Activated CD8-positive, alpha-beta T cell treated with anti-CD3 and anti-CD28 coated beads for 36 hours (primary cell): Measurements from ENCODE around the gene IGFBP1. TPM values are rescaled to one million over a fixed set of nuclear protein-coding genes. Genes with fewer than 3 reads are reported as not detected.

Experiments
- ATAC-seq: fragments of 200-7000 bp; cut with Tn5 transposase; one replicate; pipeline ENCODE4 v1.10.0; 2021; ENCODE audit warnings: mild to moderate bottlenecking, moderate library complexity
- CTCF ChIA-PET: fragments of 350-600 bp; sonication (Branson Sonifier 250); formaldehyde crosslinking; loops from one replicate; lab custom pipeline; 2021; ENCODE audit warnings: antibody characterized with exemption; lab: Charles Lee
- POLR2A ChIA-PET: fragments of 350-600 bp; sonication (Branson Sonifier 250); formaldehyde crosslinking; loops from one replicate; lab custom pipeline; 2021; ENCODE audit warnings: antibody characterized with exemption; lab: Charles Lee
- DNase-seq: peaks from one replicate; pipeline ENCODE4 v3.0.0-alpha.2; 2020
- H3K27ac Mint-ChIP-seq: one replicate; pipeline ENCODE4 v1.8.0; 2021; ENCODE audit warnings: mild to moderate bottlenecking, mixed read lengths
- H3K27me3 Mint-ChIP-seq: one replicate; pipeline ENCODE4 v1.8.0; 2021; ENCODE audit warnings: mixed read lengths
- H3K36me3 Mint-ChIP-seq: one replicate; pipeline ENCODE4 v1.8.0; 2021; ENCODE audit warnings: low read depth, mixed read lengths
- H3K4me1 Mint-ChIP-seq: one replicate; pipeline ENCODE4 v1.8.0; 2021; ENCODE audit warnings: low read depth, mixed read lengths
- H3K4me3 Mint-ChIP-seq: one replicate; pipeline ENCODE4 v1.8.0; 2021; ENCODE audit warnings: mild to moderate bottlenecking, moderate library complexity, mixed read lengths
- H3K9me3 Mint-ChIP-seq: one replicate; pipeline ENCODE4 v1.8.0; 2021; ENCODE audit warnings: mixed read lengths
- intact Hi-C: fragments of 100-400 bp; cut with micrococcal nuclease; formaldehyde crosslinking; loops from one replicate; pipeline ENCODE4 v1.10.0; 2022
- total RNA-seq, 2 experiments: library from RNA; stranded (reverse); gene quantifications; one replicate each; pipeline ENCODE4 v1.2.3, GENCODE V29; 2021
- TF ChIP-seq, protein P1 (sequence below): fragments of 200-600 bp; IDR thresholded peaks from one replicate; pipeline ENCODE4 v1.8.0; 2022; ENCODE audit warnings: antibody characterized with exemption, mild to moderate bottlenecking

The IGFBP1 gene
- total RNA-seq, 2 experiments from 2014 or later = not detected

DNA sequence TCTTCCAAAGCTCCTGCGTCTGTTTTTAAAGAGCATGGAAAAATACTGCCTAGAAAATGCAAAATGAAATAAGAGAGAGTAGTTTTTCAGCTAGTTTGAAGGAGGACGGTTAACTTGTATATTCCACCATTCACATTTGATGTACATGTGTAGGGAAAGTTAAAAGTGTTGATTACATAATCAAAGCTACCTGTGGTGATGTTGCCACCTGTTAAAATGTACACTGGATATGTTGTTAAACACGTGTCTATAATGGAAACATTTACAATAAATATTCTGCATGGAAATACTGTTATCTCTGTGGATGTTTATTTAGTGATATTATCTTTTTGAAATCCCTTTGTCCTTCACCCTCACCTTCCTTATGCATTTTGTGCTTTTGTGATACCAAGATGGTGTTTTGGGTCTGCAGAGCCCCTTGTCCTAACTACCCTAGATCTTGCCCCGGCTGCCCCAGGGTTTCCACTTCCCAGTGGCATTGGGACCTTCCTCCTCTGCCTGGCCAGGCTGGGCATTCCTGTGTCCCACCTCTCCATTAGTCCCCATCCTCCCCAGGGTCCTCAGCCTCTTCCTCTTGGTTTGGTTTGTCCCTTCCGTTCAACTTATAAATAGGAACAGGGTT, 5.2 kb downstream of the IGFBP1 start:
- ChIA-PET CTCF (interaction anchor here (1.2 kb wide), 1 partner anchor 24 kb away, joined by 6 read pairs; no protein-coding TSS in a partner anchor), POLR2A (no interaction called here)
- Mint-ChIP-seq H3K27me3 (peaks cover 42% of the 10 kb centered on the region), H3K4me1 (no peaks in the 10 kb centered on the region), H3K4me3 (no peak overlapping the region), H3K27ac (no peak overlapping the region), H3K9me3 (no peaks in the 10 kb centered on the region), H3K36me3 (no peaks in the 10 kb centered on the region)
- intact Hi-C loops = no loop called here
- TF ChIP-seq, protein P1, sequence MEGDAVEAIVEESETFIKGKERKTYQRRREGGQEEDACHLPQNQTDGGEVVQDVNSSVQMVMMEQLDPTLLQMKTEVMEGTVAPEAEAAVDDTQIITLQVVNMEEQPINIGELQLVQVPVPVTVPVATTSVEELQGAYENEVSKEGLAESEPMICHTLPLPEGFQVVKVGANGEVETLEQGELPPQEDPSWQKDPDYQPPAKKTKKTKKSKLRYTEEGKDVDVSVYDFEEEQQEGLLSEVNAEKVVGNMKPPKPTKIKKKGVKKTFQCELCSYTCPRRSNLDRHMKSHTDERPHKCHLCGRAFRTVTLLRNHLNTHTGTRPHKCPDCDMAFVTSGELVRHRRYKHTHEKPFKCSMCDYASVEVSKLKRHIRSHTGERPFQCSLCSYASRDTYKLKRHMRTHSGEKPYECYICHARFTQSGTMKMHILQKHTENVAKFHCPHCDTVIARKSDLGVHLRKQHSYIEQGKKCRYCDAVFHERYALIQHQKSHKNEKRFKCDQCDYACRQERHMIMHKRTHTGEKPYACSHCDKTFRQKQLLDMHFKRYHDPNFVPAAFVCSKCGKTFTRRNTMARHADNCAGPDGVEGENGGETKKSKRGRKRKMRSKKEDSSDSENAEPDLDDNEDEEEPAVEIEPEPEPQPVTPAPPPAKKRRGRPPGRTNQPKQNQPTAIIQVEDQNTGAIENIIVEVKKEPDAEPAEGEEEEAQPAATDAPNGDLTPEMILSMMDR = no peak
- ATAC-seq (no peak), DNase-seq (no peak)

DNA sequence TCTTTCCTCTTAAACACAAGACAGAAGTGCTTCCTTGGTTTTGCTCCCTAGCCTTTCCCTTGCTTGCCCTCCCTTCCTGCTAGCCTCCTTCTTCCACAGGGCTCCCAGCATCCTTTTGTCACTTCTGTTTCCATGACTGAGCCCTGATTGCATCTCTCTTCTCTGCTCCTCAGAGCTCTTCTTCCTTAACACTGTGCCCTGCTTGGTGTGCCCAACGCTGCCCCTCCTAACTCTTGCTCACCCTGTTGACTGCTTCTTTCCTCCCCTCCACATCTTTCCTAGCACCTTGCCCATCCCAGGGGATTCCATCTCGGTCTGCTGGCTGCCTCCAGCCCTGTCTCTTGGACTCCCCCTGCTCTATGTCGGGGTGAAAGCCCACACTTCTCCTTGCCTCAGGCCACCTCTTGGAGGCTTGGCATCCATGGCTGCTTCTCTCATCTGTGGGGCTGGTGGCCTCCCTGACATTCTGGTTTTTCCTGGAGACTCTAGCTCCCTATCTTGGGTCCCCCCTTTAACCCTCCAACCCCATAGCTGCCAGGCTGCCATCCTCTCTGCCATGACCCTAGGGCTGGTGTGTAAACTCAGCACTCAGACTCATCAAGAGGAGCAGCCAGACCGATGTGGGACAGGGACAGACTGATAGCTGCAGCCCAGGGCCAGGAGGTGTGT, 5.8 kb downstream of the IGFBP1 start:
- TF ChIP-seq, protein P1 = no peak
- POLR2A ChIA-PET = no interaction called here
- Mint-ChIP-seq H3K27me3 (peaks cover 40% of the 10 kb centered on the region), H3K36me3 (no peaks in the 10 kb centered on the region), H3K4me1 (no peaks in the 10 kb centered on the region), H3K27ac (no peak overlapping the region), H3K9me3 (no peaks in the 10 kb centered on the region), H3K4me3 (no peak overlapping the region)
- CTCF ChIA-PET = no interaction called here
- ATAC-seq (no peak), DNase-seq (no peak)
- intact Hi-C loops = no loop called here

DNA sequence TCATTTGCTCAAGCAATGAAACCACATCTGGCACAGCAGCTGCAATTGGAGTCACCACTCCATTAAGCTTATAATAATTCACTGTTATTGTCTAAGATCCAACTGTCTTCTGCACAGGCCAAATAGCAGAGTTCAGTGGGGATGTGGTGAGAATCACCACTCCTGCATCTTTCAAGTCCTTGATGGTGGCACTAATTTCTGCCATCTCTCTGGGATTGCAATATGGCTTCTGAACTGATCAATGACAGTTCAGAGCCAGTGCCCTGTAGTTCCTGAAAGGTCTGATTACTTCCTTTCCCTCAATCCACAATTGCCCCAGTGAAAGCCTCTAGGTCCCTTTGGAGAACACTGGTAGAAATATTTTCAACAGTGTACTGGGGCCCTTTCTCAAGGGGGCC, 6.4 kb downstream of the IGFBP1 start:
- POLR2A ChIA-PET = no interaction called here
- Mint-ChIP-seq H3K9me3 (no peaks in the 10 kb centered on the region), H3K4me3 (no peak overlapping the region), H3K36me3 (no peaks in the 10 kb centered on the region), H3K4me1 (no peaks in the 10 kb centered on the region), H3K27ac (no peak overlapping the region), H3K27me3 (peaks cover 36% of the 10 kb centered on the region)
- TF ChIP-seq, protein P1 = no peak
- DNase-seq (no peak), ATAC-seq (no peak)
- CTCF ChIA-PET = no interaction called here
- intact Hi-C loops = no loop called here

DNA sequence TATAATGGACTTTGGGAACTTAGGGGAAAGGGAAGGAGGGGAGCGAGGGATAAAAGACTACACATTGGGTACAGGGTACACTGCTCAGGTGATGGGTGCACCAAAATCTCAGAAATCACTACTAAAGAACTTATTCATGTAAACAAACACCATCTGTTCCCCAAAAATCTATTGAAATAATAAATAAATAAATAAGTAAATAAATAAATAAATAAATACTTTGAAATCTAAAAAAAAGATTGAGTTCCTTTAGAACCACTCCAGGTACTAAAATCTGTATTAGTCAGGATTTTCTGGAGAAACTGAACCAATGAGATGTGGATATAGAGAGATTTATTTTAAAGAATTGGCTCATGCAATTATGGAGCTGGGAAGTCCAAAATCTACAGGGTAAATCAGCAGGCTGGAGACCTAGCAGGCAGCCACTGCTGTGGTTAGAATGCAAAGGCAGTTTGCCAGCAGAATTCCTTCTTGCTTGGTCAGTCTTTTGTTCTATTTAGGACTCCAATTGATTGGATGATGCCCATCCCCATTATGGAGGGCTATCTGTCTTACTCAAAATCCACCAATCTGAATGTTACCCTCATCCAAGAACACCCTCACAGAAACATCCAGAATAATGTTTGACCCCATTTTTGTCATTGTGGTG, 8.9 kb downstream of the IGFBP1 start:
- no peak overlapping the region for H3K27ac Mint-ChIP-seq
- peaks cover 30% of the 10 kb centered on the region for H3K27me3 Mint-ChIP-seq

More for the DNA sequence above, 8.9 kb downstream of the IGFBP1 start:
- H3K4me3 Mint-ChIP-seq = no peak overlapping the region
- DNase-seq (no peak), ATAC-seq (no peak)
- ChIA-PET CTCF (no interaction called here), POLR2A (no interaction called here)
- TF ChIP-seq, protein P1 = no peak
- H3K4me1 Mint-ChIP-seq = no peaks in the 10 kb centered on the region
- no peaks in the 10 kb centered on the region for H3K9me3 Mint-ChIP-seq
- H3K36me3 Mint-ChIP-seq = no peaks in the 10 kb centered on the region
- intact Hi-C loops = no loop called here
